K562 (cell line): Measurements from ENCODE around the gene ZC3H6. TPM values are rescaled to one million over a fixed set of nuclear protein-coding genes. Genes with fewer than 3 reads are reported as not detected.

Experiments
- ARID2 ChIP-seq: fragments of 450-650 bp; IDR thresholded peaks from 2 replicates; pipeline ENCODE4 v1.6.1; 2017; ENCODE audit warnings: antibody characterized with exemption, mild to moderate bottlenecking
- CXXC5 ChIP-seq: fragments of 250-450 bp; sonication (Bioruptor Pico); IDR thresholded peaks from 2 replicates; pipeline ENCODE4 v1.8.0; 2022; ENCODE audit warnings: inconsistent platforms, mild to moderate bottlenecking, moderate library complexity
- DIDO1 ChIP-seq: fragments of 450-650 bp; IDR thresholded peaks from 2 replicates; pipeline ENCODE4 v1.6.1; 2016; ENCODE audit warnings: low read depth, missing biosample characterization, missing genetic modification characterization
- PPARD ChIP-seq: fragments of 250-450 bp; sonication (Bioruptor Pico); IDR thresholded peaks from 2 replicates; pipeline ENCODE4 v1.8.0; 2022; ENCODE audit warnings: inconsistent platforms, mild to moderate bottlenecking, moderate library complexity
- RBM25 ChIP-seq: fragments of 200-400 bp; formaldehyde crosslinking; IDR thresholded peaks from 2 replicates; pipeline ENCODE4 v1.6.1; 2018; ENCODE audit warnings: low read length, low read depth, moderate library complexity; ENCODE audit not compliant: severe bottlenecking
- ZKSCAN1 ChIP-seq: fragments of 150-350 bp; IDR thresholded peaks from 2 replicates; pipeline ENCODE4 v1.6.1; 2016; ENCODE audit warnings: low read depth, low read length
- polyA plus RNA-seq, 8 experiments: library from polyadenylated mRNA; depleted of rRNA in 4 of 8; stranded (reverse) in 5 of 8; unstranded in 3 of 8; fragments of >200 nt; fragmentation: Nextera tagmentation in 2 of 8; fragmentation: Illumina TruSeq in 1 of 8; extraction: Ambion mirVana in 2 of 8; extraction: Trizol in 1 of 8; gene quantifications; 2 replicates each; pipeline versions ENCODE4 v1.2.1 to v1.2.3, GENCODE V29; 2011 to 2014; ENCODE audit warnings: inconsistent platforms in 1 of 8, missing spikeins in 1 of 8
- total RNA-seq, 7 experiments: library from RNA; depleted of rRNA in 6 of 7; stranded (reverse); fragments of >200 nt in 6 of 7; fragmentation: Illumina TruSeq in 2 of 7; extraction: Trizol in 2 of 7; gene quantifications; 2 replicates each; pipeline versions ENCODE4 v1.2.1 to v1.2.3, GENCODE V29; 2011 to 2021; ENCODE audit warnings: low replicate concordance in 1 of 7
- TF ChIP-seq, protein P1 (sequence below): fragments of 250-450 bp; sonication (Bioruptor Pico); IDR thresholded peaks from 2 replicates; pipeline ENCODE4 v1.8.0; 2021; ENCODE audit warnings: borderline replicate concordance, mild to moderate bottlenecking, moderate library complexity; ENCODE audit not compliant: poor library complexity, severe bottlenecking
- TF ChIP-seq, protein P2 (sequence below): fragments of 150-350 bp; conservative IDR thresholded peaks from 2 replicates; pipeline ENCODE4 v1.6.1; 2014; ENCODE audit warnings: low read length
- TF ChIP-seq, protein P3 (sequence below): fragments of 450-650 bp; IDR thresholded peaks from 2 replicates; pipeline ENCODE4 v1.6.1; 2016; ENCODE audit warnings: low read depth

Gene ZC3H6
- total and polyA plus RNA-seq, 9 of the 15 experiments (the other 6 are each of a cell fraction or from before 2014, with no cell fraction given), result 0.45 to 1.9 (median 1.5) TPM

- TF ChIP-seq, protein P1, sequence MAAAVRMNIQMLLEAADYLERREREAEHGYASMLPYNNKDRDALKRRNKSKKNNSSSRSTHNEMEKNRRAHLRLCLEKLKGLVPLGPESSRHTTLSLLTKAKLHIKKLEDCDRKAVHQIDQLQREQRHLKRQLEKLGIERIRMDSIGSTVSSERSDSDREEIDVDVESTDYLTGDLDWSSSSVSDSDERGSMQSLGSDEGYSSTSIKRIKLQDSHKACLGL (CRISPR knock-in tag), result no peak
- TF ChIP-seq, protein P2, sequence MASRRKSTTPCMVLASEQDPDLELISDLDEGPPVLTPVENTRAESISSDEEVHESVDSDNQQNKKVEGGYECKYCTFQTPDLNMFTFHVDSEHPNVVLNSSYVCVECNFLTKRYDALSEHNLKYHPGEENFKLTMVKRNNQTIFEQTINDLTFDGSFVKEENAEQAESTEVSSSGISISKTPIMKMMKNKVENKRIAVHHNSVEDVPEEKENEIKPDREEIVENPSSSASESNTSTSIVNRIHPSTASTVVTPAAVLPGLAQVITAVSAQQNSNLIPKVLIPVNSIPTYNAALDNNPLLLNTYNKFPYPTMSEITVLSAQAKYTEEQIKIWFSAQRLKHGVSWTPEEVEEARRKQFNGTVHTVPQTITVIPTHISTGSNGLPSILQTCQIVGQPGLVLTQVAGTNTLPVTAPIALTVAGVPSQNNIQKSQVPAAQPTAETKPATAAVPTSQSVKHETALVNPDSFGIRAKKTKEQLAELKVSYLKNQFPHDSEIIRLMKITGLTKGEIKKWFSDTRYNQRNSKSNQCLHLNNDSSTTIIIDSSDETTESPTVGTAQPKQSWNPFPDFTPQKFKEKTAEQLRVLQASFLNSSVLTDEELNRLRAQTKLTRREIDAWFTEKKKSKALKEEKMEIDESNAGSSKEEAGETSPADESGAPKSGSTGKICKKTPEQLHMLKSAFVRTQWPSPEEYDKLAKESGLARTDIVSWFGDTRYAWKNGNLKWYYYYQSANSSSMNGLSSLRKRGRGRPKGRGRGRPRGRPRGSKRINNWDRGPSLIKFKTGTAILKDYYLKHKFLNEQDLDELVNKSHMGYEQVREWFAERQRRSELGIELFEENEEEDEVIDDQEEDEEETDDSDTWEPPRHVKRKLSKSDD, result 0 out of 2 replicates have a peak, but pooled peaks have one; percentile 42
- TF ChIP-seq, protein P3, sequence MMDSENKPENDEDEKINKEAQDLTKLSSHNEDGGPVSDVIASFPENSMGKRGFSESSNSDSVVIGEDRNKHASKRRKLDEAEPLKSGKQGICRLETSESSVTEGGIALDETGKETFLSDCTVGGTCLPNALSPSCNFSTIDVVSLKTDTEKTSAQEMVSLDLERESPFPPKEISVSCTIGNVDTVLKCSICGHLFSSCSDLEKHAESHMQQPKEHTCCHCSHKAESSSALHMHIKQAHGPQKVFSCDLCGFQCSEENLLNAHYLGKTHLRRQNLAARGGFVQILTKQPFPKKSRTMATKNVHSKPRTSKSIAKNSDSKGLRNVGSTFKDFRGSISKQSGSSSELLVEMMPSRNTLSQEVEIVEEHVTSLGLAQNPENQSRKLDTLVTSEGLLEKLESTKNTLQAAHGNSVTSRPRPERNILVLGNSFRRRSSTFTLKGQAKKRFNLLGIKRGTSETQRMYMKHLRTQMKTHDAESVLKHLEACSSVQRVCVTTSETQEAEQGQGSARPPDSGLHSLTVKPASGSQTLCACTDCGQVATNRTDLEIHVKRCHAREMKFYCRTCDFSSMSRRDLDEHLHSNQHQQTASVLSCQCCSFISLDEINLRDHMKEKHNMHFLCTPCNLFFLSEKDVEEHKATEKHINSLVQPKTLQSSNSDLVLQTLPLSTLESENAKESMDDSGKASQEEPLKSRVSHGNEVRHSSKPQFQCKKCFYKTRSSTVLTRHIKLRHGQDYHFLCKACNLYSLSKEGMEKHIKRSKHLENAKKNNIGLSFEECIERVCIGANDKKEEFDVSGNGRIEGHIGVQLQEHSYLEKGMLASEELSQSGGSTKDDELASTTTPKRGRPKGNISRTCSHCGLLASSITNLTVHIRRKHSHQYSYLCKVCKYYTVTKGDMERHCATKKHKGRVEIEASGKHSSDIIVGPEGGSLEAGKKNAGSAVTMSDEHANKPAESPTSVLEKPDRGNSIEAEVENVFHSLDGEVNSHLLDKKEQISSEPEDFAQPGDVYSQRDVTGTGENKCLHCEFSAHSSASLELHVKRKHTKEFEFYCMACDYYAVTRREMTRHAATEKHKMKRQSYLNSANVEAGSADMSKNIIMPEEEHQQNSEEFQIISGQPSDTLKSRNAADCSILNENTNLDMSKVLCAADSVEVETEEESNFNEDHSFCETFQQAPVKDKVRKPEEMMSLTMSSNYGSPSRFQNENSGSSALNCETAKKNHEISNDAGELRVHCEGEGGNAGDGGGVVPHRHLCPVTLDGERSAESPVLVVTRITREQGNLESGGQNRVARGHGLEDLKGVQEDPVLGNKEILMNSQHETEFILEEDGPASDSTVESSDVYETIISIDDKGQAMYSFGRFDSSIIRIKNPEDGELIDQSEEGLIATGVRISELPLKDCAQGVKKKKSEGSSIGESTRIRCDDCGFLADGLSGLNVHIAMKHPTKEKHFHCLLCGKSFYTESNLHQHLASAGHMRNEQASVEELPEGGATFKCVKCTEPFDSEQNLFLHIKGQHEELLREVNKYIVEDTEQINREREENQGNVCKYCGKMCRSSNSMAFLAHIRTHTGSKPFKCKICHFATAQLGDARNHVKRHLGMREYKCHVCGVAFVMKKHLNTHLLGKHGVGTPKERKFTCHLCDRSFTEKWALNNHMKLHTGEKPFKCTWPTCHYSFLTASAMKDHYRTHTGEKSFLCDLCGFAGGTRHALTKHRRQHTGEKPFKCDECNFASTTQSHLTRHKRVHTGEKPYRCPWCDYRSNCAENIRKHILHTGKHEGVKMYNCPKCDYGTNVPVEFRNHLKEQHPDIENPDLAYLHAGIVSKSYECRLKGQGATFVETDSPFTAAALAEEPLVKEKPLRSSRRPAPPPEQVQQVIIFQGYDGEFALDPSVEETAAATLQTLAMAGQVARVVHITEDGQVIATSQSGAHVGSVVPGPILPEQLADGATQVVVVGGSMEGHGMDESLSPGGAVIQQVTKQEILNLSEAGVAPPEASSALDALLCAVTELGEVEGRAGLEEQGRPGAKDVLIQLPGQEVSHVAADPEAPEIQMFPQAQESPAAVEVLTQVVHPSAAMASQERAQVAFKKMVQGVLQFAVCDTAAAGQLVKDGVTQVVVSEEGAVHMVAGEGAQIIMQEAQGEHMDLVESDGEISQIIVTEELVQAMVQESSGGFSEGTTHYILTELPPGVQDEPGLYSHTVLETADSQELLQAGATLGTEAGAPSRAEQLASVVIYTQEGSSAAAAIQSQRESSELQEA, result no peak
- TF ChIP-seq CXXC5 (CRISPR knock-in tag) (no peak), ARID2 (peak; percentile 50; the same call in 1 of the 2 replicates), ZKSCAN1 (0 out of 2 replicates have a peak, but pooled peaks have one; percentile 41), RBM25 (no peak), DIDO1 (tag) (no peak), PPARD (CRISPR knock-in tag) (no peak)
Observed at GRCh38 chr2:112259509-112260294, 15.7 kb upstream of the ZC3H6 start (continued).
